Gastrocnemius medialis (tissue), 4 donors: ENCODE measurements around the gene ARL8B. TPM values are rescaled to one million over a fixed set of nuclear protein-coding genes. Genes with fewer than 3 reads are reported as not detected.
"Not testable (repeated sequence)": the region's sequence is repeated elsewhere in the genome, so short reads cannot be mapped to it uniquely, and the experiment has no call there.

Experiments used
- ATAC-seq, 2 donors: fragments of 150-250 bp; one replicate each; pipeline ENCODE4 v1.9.1; 2016
- DNase-seq, 2 donors: peaks; one replicate each; pipeline ENCODE4 v3.0.0-alpha.2; 2019
- H3K27ac ChIP-seq, 4 donors: fragments of 200-600 bp; sonication (generic); 1 replicate in 1 of 4; 2 replicates in 3 of 4; pipeline ENCODE4 v1.5.1; 2016 to 2018; ENCODE audit warnings: mild to moderate bottlenecking in 2 of 4, moderate library complexity in 1 of 4
- H3K27me3 ChIP-seq, 3 donors: fragments of 200-600 bp; sonication (generic) in 2 of 3; 1 replicate in 1 of 3; 2 replicates in 2 of 3; pipeline versions ENCODE4 v1.5.1 to v1.6.0; 2016 to 2019; ENCODE audit warnings: mild to moderate bottlenecking in 1 of 3, moderate library complexity in 1 of 3
- H3K36me3 ChIP-seq, 2 donors: fragments of 200-600 bp; sonication (generic) in 1 of 2; one replicate each; pipeline ENCODE4 v1.5.1; 2017 to 2018
- H3K4me1 ChIP-seq, 2 donors: fragments of 200-600 bp; sonication (generic) in 1 of 2; one replicate each; pipeline ENCODE4 v1.5.1; 2016 to 2017; ENCODE audit warnings: mild to moderate bottlenecking in 2 of 2
- H3K4me3 ChIP-seq, 4 donors: fragments of 200-600 bp; sonication (generic) in 3 of 4; 1 replicate in 1 of 4; 2 replicates in 3 of 4; pipeline ENCODE4 v1.5.1; 2016 to 2019; ENCODE audit warnings: mild to moderate bottlenecking in 2 of 4
- H3K9me3 ChIP-seq, 3 donors: fragments of 200-600 bp; sonication (generic) in 2 of 3; 1 replicate in 1 of 3; 2 replicates in 2 of 3; pipeline ENCODE4 v1.5.1; 2016 to 2019
- CTCF ChIP-seq, 5 experiments: fragments of 450-650 bp in 3 of 5; fragments of 200-600 bp in 2 of 5; sonication (generic) in 2 of 5; IDR thresholded peaks in 4 of 5; conservative IDR thresholded peaks in 1 of 5; 1 replicate in 4 of 5; 2 replicates in 1 of 5; pipeline ENCODE4 v1.5.1; 2016 to 2019; ENCODE audit warnings: antibody characterized with exemption in 5 of 5, mild to moderate bottlenecking in 3 of 5, moderate library complexity in 3 of 5
- POLR2A ChIP-seq, 2 donors: fragments of 450-650 bp; IDR thresholded peaks; one replicate each; pipeline ENCODE4 v1.6.1; 2017; ENCODE audit warnings: antibody characterized with exemption in 2 of 2, mild to moderate bottlenecking in 2 of 2, moderate library complexity in 2 of 2
- in situ Hi-C, 4 donors: fragments of 200-750 bp; cut with MboI; loops; one replicate each; pipeline versions ENCODE4 v1.15.0 to v1.8.0; 2017; ENCODE audit warnings: low sequenced_read_pairs in 4 of 4
- intact Hi-C: fragments of 100-400 bp; cut with DNase I; formaldehyde crosslinking; loops from one replicate; pipeline ENCODE4 v1.15.1; 2023; ENCODE audit warnings: low total_unique reads
- total RNA-seq, 4 donors: library from RNA; depleted of rRNA; stranded (reverse); fragments of >200 nt; gene quantifications; one replicate each; pipeline versions ENCODE4 v1.1.0 to v1.2.3, GENCODE V29; 2016

ARL8B gene
- total RNA-seq, 4 donors from 2014 or later = 69.3 to 198 (median 95.0) TPM

- in situ Hi-C loops (loop anchor here in 2 of 4 donors (10.0 to 25.0 kb wide), 2 partner anchors 47 to 194 kb away; partner anchors contain the start of gene BHLHE40 (in 1 of the 2)), intact Hi-C loops (no loop called here)
- Histone ChIP-seq H3K9me3 (no peaks in the 10 kb centered on the region), H3K36me3 (peaks cover 3 to 52% of the 10 kb centered on the region in 2 donors), H3K27me3 (no peaks in the 10 kb centered on the region), H3K4me3 (no peak overlapping the region), H3K27ac (no peak overlapping the region), H3K4me1 (peaks cover 12% of the 10 kb centered on the region in 2 donors)
- ATAC-seq (no peak), DNase-seq (no peak)
- no peak for TF ChIP-seq POLR2A (IDR thresholded peaks at IDR 0.05)
- no peak for TF ChIP-seq CTCF (IDR thresholded peaks at IDR 0.05 in 4 of 5, conservative IDR thresholded peaks at IDR 0.05 in 1 of 5)
Measured at GRCh38 chr3:5181469-5182141, 59.5 kb downstream of the ARL8B start.

GRCh38 chr3:5183714-5184113, 61.6 kb downstream of the ARL8B start:
- H3K9me3 ChIP-seq, DNase-seq, ATAC-seq, H3K27me3 ChIP-seq, H3K4me3 ChIP-seq, H3K27ac ChIP-seq, intact Hi-C loops, H3K4me1 ChIP-seq: not testable (repeated sequence)
- H3K36me3 ChIP-seq = peaks cover 3 to 41% of the 10 kb centered on the region in 2 donors
- in situ Hi-C loops = loop anchor here in 2 of 4 donors (10.0 to 25.0 kb wide), 2 partner anchors 49 to 196 kb away; partner anchors contain the start of gene BHLHE40 (in 1 of the 2)

GRCh38 chr3:5184499-5184898, 62.4 kb downstream of the ARL8B start:
- no peak for TF ChIP-seq POLR2A (IDR thresholded peaks at IDR 0.05)
- no peak for TF ChIP-seq CTCF (IDR thresholded peaks at IDR 0.05 in 4 of 5, conservative IDR thresholded peaks at IDR 0.05 in 1 of 5)
- intact Hi-C loops = no loop called here
- no peaks in the 10 kb centered on the region for H3K9me3 ChIP-seq
- H3K27ac ChIP-seq = no peak overlapping the region
- H3K27me3 ChIP-seq = no peaks in the 10 kb centered on the region
- no peak for DNase-seq
- no peak for ATAC-seq
- H3K36me3 ChIP-seq = peaks cover 0 to 33% of the 10 kb centered on the region in 2 donors
- peaks cover 0 to 17% of the 10 kb centered on the region in 2 donors for H3K4me1 ChIP-seq
- in situ Hi-C loops = loop anchor here in 2 of 4 donors (10.0 to 25.0 kb wide), 2 partner anchors 50 to 197 kb away; partner anchors contain the start of gene BHLHE40 (in 1 of the 2)
- no peak overlapping the region for H3K4me3 ChIP-seq

- Histone ChIP-seq H3K27me3 (no peaks in the 10 kb centered on the region), H3K36me3 (peaks cover 0 to 26% of the 10 kb centered on the region in 2 donors), H3K4me3 (no peak overlapping the region), H3K27ac (peak overlapping the region; percentile 82 to 88 (median 85)), H3K4me1 (peaks cover 5 to 24% of the 10 kb centered on the region in 2 donors), H3K9me3 (no peaks in the 10 kb centered on the region)
- in situ Hi-C loops = loop anchor here in 2 of 4 donors (10.0 to 25.0 kb wide), 2 partner anchors 50 to 198 kb away; partner anchors contain the start of gene BHLHE40 (in 1 of the 2)
- intact Hi-C loops = no loop called here
- DNase-seq (no peak), ATAC-seq (no peak)
- no peak for TF ChIP-seq CTCF (IDR thresholded peaks at IDR 0.05 in 4 of 5, conservative IDR thresholded peaks at IDR 0.05 in 1 of 5)
- TF ChIP-seq POLR2A (IDR thresholded peaks at IDR 0.05) = no peak
Measured at GRCh38 chr3:5185093-5185673, 63.1 kb downstream of the ARL8B start.
